Cerebellar nuclear complex (tissue), 1 donor: ENCODE results near the gene SMIM5.

Experiments
- DNase-seq, 2 experiments: peaks; one replicate each; lab custom pipeline; 2025; lab: John Stamatoyannopoulos, UW

The SMIM5 gene

GRCh38 chr17:75603123-75603522 lies 30.1 kb upstream of the SMIM5 start:
- no peak for DNase-seq

DNA sequence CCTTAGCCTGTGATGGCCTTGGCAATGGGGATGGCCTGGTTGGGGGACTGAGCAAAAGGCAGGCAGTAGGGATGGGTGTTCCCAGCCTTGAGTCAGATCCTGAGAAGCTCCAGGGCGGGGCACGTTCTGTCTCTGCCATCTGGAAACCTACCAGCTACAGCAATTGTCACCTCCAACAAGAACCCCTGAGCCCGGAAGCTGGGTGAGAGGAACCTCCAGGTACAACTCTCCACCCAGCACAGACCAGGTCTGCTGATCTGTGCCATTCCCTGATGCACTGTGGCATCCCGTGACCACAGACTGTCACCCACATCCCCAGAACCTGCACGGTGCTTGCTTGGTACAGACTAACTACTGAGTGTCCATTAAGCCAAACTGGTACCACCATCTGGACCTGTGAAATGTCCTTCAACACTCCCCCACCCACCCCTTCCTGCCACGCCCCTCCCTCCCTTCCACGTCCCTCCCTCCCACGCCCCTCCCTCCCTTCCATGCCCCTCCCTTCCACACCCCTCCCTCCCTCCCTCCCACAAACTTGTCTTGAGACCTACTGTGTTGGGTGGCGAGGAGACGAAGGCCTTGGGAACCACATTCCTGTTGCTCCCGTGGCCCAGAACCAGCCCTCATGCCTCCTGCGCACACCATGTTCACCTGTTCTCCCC lies 29.1 kb upstream of the SMIM5 start:
- no peak for DNase-seq

- no peak for DNase-seq
Observed at GRCh38 chr17:75605790-75606189, 27.4 kb upstream of the SMIM5 start.

- DNase-seq, result no peak
Observed at GRCh38 chr17:75607086-75607485, 26.1 kb upstream of the SMIM5 start.

DNA sequence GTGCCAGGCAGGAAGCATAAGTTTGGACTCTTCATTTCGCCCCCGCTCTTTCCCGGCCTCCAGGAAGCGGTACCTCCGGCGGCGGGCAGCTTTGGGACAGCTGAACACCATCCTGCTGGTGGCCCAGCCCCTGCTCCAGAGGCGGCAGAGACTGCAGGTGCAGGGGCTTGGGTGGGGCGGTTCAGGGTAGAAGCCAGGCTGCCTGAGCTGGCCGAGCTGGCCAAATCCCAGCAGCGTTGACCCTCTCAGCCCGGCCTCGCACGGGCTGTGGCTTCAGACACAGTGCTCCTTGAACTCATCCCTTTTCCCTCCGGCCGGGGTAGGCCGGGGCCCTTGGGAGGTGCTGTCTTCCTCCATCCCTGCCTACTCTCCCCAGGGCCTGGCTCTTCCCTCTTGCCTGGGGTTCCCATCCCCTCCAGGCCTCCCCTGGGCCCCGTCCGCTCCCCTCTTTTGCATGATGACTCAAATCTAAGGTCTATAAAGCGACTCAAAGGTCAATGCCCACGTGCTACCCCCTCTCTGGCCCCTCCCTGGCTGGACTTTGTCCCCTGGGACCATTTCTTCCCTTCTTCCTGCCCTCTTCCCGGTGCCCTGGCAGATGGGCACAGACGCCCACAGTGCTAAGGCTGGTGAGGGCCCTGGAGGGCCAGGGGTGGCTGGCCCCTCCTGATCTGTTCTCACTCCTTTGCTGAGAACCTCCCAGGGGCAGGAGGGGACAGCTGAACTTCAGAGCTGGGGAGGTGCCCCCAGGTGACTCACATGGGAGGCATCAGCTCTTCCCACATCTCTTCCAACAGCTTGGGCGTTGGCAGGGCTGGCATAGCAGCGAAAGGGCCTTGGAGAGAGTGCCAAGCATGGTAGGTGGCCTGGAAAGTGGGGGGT lies 22.9 kb upstream of the SMIM5 start:
- no peak for DNase-seq

GRCh38 chr17:75611851-75612429 lies 21.3 kb upstream of the SMIM5 start:
- DNase-seq, result no peak

GRCh38 chr17:75612906-75613626 lies 20.2 kb upstream of the SMIM5 start:
- no peak for DNase-seq

DNA sequence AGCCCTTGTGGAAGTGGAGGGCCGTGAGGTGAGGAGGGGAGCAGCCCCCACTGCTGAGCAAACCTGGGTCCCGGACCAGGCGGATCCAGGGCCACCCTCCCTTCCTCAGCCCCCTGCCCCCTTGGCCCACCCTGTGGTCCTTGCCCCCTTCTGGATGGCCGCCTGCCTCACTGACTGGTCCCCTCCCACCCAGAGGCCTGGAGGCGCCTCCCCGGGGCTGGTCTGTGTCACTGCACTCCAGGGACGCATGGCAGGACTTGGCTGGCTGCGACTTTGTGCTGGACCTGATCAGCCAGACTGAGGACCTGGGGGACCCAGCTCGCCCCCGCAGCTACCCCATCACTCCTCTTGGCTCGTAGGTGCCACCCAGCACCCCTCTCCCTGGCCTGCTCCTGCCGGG lies 19.2 kb upstream of the SMIM5 start:
- DNase-seq, result no peak

- no peak for DNase-seq
Observed at GRCh38 chr17:75614556-75615270, 18.5 kb upstream of the SMIM5 start.

DNA sequence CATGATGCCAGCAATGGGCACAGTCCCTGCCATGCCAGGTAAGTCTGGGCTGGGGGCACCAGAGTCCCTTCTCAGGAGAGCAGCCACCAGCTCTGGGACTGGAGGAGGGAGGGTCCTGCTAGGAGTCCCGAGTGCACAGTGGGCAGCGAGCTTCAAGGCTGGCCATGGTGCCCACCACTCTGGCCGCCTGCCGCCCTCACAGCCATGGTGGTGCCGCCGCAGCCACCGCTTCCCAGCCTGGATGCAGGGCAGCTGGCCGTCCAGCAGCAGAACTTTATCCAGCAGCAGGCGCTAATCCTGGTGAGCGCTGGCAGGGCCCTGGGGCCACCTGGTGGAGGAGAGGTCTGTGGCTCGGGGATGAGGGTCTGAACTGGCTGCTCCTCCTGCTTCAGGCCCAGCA lies 17.9 kb upstream of the SMIM5 start:
- DNase-seq, result no peak

GRCh38 chr17:75616521-75617122 lies 16.6 kb upstream of the SMIM5 start:
- DNase-seq, result no peak

GRCh38 chr17:75617218-75617617 lies 16.0 kb upstream of the SMIM5 start:
- DNase-seq, result no peak

DNA sequence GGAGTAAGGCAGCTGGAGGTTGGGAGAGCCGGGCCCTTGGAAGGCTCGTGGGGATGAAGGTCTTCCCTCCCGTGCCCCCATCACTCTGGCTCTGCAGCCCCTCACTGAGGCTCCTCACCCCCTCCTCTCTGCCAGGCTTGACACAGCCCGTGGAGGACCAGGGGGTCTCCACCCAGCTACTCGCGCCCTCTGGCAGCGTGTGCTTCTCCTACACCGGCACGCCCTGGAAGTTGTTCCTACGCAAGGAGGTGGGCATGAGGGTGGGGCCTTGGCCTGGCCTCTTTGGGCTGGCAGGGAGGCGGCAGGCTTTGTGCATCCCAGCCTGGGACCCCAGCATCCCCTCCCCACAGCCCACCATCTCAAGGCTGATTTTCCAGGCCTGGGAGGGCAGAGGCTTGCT lies 15.6 kb upstream of the SMIM5 start:
- no peak for DNase-seq

DNA sequence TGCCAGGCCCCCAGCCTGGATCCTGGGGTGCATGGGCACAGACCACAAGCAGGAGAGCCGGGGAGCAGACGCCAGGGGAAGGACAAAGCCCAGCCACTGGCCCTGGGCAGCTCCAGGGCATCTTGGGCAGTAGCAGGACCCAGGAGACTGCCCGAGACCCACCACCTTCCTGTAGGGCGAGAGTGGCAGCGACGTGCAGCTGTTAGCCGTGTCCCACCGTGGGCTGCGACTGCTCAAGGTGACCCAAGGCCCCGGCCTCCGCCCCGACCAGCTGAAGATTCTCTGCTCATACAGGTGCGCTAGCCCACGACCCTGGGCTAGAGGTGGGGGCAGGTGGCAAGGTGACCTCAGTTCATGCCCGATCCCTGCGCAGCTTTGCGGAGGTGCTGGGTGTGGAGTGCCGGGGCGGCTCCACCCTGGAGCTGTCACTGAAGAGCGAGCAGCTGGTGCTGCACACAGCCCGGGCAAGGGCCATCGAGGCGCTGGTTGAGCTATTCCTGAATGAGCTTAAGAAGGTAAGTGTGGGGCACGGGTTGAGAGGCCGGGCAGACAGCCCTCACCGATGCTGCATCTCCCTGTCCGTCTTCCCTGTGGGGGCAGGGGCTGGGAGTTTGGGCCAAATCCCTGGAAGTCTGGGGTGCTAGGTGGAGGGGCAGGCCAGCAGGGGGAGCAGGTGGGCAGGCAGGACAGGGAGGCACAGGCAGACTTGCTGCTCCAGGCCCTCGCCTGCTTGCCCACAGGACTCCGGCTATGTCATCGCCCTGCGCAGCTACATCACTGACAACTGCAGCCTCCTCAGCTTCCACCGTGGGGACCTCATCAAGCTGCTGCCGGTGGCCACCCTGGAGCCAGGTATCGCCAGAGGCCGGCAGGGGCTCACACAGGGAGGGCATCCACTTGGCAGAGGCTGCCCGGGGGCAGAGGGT lies 13.5 kb upstream of the SMIM5 start:
- peak in 1 of 2 experiments; percentile 49 for DNase-seq

DNA sequence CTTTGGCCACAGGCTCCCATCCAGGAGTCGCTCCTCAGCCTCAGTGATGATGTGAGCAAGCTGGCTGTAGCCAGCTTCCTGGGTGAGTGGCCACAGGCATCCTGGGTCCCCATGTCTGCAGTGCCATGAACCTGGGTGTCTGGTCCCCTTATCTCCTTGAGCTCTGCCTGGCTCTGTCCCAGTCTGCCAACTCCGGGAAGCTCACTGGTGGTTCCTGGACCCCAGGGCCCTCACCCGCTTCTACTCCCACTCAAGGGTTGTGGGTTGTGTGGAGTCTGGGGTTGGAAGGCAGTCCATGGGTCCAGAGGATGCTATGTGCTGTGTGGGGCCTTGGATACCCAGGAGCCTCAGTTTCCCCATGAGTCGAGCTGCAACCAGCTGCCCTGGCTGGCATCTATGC lies 11.7 kb upstream of the SMIM5 start:
- DNase-seq, result no peak

GRCh38 chr17:75622076-75622475 lies 11.2 kb upstream of the SMIM5 start:
- DNase-seq, result no peak

GRCh38 chr17:75622771-75623273 lies 10.4 kb upstream of the SMIM5 start:
- DNase-seq, result no peak

DNA sequence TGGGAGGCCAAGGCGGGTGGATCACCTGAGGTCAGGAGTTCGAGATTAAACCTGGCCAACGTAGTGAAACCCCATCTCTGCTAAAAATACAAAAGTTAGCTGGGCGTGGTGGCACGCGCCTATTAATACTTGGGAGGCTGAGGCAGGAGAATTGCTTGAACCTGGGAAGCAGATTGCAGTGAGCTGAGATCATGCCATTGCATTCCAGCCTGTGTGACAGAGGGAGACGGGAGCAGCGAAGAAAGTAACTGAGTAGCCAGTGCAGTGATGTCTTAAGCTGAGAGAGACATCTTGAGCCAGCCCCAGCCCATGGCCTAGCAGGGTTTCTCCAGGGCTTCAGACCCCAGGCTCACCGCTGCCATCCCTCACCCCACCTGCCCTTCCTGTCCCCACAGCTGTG lies 9.8 kb upstream of the SMIM5 start:
- DNase-seq, result no peak

GRCh38 chr17:75624021-75624420 lies 9.2 kb upstream of the SMIM5 start:
- DNase-seq, result no peak

DNA sequence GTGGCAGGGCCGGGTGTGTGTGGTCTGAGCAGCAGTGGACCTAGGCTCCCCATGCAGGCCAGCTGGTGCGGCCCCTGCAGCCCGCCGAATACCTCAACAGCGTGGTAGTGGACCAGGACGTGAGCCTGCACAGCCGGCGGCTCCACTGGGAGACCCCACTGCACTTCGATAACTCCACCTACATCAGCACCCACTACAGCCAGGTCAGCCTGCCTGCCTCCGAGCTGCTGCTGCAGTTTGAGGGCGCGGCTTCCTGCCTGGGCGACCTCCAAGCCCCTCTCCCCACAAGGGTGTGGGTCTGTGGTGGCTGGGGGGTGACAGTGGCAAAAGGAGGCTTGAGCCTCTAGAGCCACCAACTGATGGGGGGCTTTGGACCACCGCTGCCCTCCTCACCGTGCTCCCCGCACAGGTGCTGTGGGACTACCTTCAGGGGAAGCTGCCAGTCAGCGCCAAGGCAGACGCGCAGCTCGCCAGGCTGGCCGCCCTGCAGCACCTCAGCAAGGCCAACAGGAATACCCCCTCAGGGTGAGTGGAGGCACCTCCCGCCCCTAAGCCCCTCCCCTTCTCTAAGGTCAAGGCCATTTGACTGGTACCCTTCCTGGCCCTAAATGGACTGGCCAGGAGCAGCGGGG lies 8.4 kb upstream of the SMIM5 start:
- no peak for DNase-seq
